ENCODE results near the gene PPP3R2. TPM values are rescaled to one million over a fixed set of nuclear protein-coding genes. Genes with fewer than 3 reads are reported as not detected.
A peak's percentile ranks its signal among the peaks of the same experiment; 100 is the strongest.

Gene PPP3R2
- total and polyA plus RNA-seq, 2 experiments from 2014 or later: not detected

DNA sequence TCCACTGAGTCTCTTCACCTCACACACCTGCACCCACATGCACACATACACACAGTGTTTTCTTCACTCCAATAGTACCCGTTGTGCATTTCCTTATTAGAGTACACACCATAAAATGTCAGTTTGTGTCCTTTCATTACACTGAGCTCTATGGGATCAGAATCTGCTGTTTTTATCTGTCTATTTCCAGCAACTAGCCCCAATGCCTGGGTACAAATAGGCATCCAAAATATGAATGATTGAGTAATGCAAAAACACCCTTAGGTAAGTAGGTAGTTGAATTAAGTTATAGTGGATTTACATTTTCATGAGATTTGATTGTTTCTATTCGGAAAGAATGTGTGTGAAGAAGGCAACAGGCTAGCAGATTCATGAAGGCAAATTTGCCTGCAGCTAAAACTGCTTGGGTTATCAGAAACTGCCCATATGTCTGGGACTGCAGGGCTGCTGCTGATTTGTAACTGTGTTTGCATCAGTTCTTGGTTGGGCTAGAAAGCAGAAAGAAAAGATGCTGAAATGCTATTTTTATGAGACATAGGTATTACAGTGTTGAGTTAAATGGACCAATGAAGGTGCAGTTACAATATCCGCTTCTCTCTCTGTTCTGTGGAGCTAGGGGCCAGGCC, 26.9 kb downstream of the PPP3R2 start:
- Histone ChIP-seq H3K4me1 (ENCODE audit: low read depth) (no peaks in the 10 kb centered on the region), H3K36me3 (peaks cover 6% of the 10 kb centered on the region), H3K9me3 (ENCODE audit: low read depth) (no peaks in the 10 kb centered on the region), H3K27ac (no peak overlapping the region), H3K4me3 (no peak overlapping the region), H3K27me3 (no peaks in the 10 kb centered on the region)
- DNase-seq (ENCODE audit: low read depth in 1 of 2, low spot score in 1 of 2): no peak
- TF ChIP-seq, protein P1, sequence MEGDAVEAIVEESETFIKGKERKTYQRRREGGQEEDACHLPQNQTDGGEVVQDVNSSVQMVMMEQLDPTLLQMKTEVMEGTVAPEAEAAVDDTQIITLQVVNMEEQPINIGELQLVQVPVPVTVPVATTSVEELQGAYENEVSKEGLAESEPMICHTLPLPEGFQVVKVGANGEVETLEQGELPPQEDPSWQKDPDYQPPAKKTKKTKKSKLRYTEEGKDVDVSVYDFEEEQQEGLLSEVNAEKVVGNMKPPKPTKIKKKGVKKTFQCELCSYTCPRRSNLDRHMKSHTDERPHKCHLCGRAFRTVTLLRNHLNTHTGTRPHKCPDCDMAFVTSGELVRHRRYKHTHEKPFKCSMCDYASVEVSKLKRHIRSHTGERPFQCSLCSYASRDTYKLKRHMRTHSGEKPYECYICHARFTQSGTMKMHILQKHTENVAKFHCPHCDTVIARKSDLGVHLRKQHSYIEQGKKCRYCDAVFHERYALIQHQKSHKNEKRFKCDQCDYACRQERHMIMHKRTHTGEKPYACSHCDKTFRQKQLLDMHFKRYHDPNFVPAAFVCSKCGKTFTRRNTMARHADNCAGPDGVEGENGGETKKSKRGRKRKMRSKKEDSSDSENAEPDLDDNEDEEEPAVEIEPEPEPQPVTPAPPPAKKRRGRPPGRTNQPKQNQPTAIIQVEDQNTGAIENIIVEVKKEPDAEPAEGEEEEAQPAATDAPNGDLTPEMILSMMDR (IDR thresholded peaks at IDR 0.05; ENCODE audit: low read depth, low read length): no peak

DNA sequence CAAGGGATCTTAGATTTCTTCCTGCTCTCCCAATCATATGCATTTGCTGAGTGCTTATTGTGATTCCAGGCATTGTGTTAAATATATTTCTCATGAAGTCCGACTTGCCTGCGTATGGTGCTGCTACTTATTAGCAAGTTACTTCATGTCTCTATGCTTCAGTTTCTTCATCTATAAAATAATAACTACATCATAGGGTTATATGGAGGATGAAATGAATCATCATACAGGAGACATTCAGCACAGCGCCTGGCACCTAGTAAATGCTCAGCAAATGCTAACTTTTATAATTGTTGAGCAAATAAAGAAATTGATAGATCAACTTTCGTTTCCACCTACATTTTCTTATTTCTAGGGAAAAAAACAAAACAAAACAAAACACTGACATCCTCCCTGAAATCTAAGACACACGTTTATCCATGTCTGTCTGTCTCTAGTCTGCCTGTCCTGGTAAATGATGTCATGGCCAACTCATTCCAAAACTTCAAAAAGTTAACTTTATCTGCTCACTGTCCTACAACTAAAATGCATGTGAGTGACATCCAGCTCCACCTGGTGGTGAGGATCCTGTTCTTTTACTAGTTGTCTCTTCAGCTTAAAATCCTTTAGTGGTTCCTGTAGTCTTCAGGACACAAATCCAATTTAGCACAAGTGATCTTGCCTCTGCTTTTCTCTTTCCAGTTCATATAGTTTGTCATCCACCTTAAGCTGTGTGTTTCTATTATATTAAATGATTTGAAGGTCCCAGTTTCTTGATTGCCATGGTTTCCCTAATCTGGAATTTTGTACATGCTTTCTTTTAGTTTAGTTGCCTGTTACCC, 27.7 kb downstream of the PPP3R2 start:
- Histone ChIP-seq H3K36me3 (peaks cover 14% of the 10 kb centered on the region), H3K4me1 (ENCODE audit: low read depth) (no peaks in the 10 kb centered on the region), H3K27ac (no peak overlapping the region), H3K9me3 (ENCODE audit: low read depth) (no peaks in the 10 kb centered on the region), H3K4me3 (no peak overlapping the region), H3K27me3 (no peaks in the 10 kb centered on the region)
- peak in 1 of 2 donors; percentile 37 for DNase-seq (ENCODE audit: low read depth in 1 of 2, low spot score in 1 of 2)
- TF ChIP-seq, protein P1 (IDR thresholded peaks at IDR 0.05; ENCODE audit: low read depth, low read length): peak; percentile 44

DNA sequence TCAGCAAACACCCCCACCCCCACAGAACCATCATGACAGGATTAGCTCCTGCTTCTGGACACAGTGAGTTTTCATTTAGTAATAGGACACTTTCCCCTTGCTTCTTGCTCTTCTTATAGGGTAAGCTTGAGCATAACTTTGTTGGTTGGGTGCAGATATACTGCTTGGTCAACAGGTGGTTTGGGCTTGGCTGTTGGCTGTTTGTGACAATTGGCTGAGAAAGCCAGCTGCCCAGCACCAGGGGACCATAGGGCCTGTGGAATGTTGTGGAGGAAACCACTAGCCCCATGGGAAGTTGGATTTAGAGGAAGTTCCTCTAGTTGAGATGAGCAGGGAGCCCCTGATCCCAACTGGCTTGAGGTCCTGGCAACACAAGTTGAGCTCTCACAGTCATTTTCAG, 30.5 kb downstream of the PPP3R2 start:
- Histone ChIP-seq H3K27me3 (no peaks in the 10 kb centered on the region), H3K36me3 (peaks cover 27% of the 10 kb centered on the region), H3K4me3 (no peak overlapping the region), H3K27ac (no peak overlapping the region), H3K9me3 (ENCODE audit: low read depth) (no peaks in the 10 kb centered on the region), H3K4me1 (ENCODE audit: low read depth) (no peaks in the 10 kb centered on the region)
- TF ChIP-seq, protein P1 (IDR thresholded peaks at IDR 0.05; ENCODE audit: low read depth, low read length): no peak
- DNase-seq (ENCODE audit: low read depth in 1 of 2, low spot score in 1 of 2): no peak

DNA sequence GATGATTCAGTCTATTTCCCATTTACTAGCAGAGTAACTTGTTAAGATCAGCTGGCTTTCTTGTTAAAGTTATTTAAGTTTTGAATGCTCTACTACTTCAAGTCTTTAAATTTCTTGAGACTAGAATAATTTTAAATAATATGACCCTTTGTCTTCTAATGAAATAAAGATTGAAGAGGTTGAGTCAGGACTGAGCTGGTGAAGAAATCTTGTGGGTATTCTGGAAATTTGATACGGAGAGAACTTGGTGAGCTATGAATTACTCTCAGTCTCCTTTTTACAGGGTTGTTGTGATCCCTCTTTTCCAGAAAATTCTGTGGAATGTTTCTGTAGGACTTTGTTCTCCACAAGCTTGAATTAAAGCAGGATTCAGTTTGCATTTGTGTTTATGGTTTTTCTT, 31.8 kb downstream of the PPP3R2 start:
- Histone ChIP-seq H3K27me3 (no peaks in the 10 kb centered on the region), H3K36me3 (peaks cover 30% of the 10 kb centered on the region), H3K9me3 (ENCODE audit: low read depth) (no peaks in the 10 kb centered on the region), H3K4me1 (ENCODE audit: low read depth) (no peaks in the 10 kb centered on the region), H3K27ac (no peak overlapping the region), H3K4me3 (no peak overlapping the region)
- no peak for DNase-seq (ENCODE audit: low read depth in 1 of 2, low spot score in 1 of 2)
- TF ChIP-seq, protein P1 (IDR thresholded peaks at IDR 0.05; ENCODE audit: low read depth, low read length): no peak

DNA sequence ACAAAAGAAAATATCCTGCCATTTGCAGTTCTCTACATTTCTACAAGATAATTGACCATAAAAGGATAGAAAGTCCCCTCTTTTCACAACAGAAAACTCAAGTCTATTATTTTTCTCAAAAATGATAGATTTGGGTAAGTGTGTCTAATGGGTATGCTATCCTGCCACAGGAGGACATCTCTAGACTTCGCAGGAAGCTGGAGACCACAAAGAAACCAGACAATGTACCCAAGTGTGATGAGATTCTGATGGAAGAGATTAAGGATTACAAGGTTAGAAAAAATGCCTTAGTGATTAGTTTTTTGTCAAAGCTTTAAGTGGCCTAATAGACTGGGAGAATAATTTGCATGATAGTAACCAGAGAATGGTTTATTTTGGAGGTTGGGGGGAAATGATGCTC, 33.0 kb downstream of the PPP3R2 start:
- TF ChIP-seq, protein P1 (IDR thresholded peaks at IDR 0.05; ENCODE audit: low read depth, low read length): no peak
- H3K27me3 ChIP-seq: no peaks in the 10 kb centered on the region
- no peaks in the 10 kb centered on the region for H3K9me3 ChIP-seq (ENCODE audit: low read depth)
- H3K4me3 ChIP-seq: no peak overlapping the region
- H3K27ac ChIP-seq: no peak overlapping the region
- no peak for DNase-seq (ENCODE audit: low read depth in 1 of 2, low spot score in 1 of 2)
- no peaks in the 10 kb centered on the region for H3K4me1 ChIP-seq (ENCODE audit: low read depth)
- H3K36me3 ChIP-seq: peaks cover 40% of the 10 kb centered on the region

Data from cardiac muscle cell (in vitro differentiated cells and primary cell).